ENCODE results near the gene FANK1.
"Not testable (repeated sequence)": the region's sequence is repeated elsewhere in the genome, so short reads cannot be mapped to it uniquely, and the experiment has no call there.

DNA sequence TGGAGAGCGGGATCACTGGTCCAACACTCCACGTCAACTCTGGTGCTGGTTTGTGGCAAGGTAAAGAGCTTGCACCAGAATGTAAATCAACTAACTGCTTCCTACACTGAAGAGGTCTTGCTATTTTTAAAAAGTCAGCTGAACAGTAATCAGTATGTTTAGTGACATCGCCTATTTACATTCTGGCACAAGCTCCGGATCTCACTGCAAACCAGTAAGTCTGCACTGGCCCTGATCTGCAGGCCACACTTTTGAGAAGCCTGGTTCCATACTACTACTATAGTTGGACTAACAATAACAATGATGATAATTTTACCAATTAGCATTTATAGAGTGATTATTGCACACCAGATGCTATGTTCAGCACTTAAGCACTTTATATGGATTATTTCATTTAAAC, 6.9 kb upstream of the FANK1 start:
- TF ChIP-seq, protein P1, sequence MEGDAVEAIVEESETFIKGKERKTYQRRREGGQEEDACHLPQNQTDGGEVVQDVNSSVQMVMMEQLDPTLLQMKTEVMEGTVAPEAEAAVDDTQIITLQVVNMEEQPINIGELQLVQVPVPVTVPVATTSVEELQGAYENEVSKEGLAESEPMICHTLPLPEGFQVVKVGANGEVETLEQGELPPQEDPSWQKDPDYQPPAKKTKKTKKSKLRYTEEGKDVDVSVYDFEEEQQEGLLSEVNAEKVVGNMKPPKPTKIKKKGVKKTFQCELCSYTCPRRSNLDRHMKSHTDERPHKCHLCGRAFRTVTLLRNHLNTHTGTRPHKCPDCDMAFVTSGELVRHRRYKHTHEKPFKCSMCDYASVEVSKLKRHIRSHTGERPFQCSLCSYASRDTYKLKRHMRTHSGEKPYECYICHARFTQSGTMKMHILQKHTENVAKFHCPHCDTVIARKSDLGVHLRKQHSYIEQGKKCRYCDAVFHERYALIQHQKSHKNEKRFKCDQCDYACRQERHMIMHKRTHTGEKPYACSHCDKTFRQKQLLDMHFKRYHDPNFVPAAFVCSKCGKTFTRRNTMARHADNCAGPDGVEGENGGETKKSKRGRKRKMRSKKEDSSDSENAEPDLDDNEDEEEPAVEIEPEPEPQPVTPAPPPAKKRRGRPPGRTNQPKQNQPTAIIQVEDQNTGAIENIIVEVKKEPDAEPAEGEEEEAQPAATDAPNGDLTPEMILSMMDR (IDR thresholded peaks at IDR 0.05): not testable (repeated sequence)
- not testable (repeated sequence) for TF ChIP-seq POLR2A (IDR thresholded peaks at IDR 0.05)
